ENCODE data around the gene PTH2.
"Not testable (repeated sequence)": the region's sequence is repeated elsewhere in the genome, so short reads cannot be mapped to it uniquely, and the experiment has no call there.

Gene PTH2

GRCh38 chr19:49378512-49378911, 44.7 kb downstream of the PTH2 start:
- DNase-seq (ENCODE audit: low spot score) = no peak

GRCh38 chr19:49374665-49375434, 48.4 kb downstream of the PTH2 start:
- DNase-seq (ENCODE audit: low spot score) = no peak

GRCh38 chr19:49373174-49373573, 50.1 kb downstream of the PTH2 start:
- DNase-seq (ENCODE audit: low spot score) = not testable (repeated sequence)

Data from COLO829 (cell line).